GM18858 (cell line): ENCODE measurements around the gene ABCA1.

Experiments used
- ATAC-seq: cut with Tn5 transposase; IDR thresholded peaks from one replicate; pipeline ENCODE4 v1.9.1; 2021; ENCODE audit not compliant: unreplicated experiment

Gene ABCA1

GRCh38 chr9:104850786-104851545 is 77.0 kb downstream of the ABCA1 start:
- no peak for ATAC-seq

GRCh38 chr9:104849023-104849422 is 78.9 kb downstream of the ABCA1 start:
- no peak for ATAC-seq

- ATAC-seq: no peak
These were observed 83.2 kb downstream of the ABCA1 start for GRCh38 chr9:104844710-104845109.

- no peak for ATAC-seq
These were observed 84.2 kb downstream of the ABCA1 start for GRCh38 chr9:104843644-104844240.

DNA sequence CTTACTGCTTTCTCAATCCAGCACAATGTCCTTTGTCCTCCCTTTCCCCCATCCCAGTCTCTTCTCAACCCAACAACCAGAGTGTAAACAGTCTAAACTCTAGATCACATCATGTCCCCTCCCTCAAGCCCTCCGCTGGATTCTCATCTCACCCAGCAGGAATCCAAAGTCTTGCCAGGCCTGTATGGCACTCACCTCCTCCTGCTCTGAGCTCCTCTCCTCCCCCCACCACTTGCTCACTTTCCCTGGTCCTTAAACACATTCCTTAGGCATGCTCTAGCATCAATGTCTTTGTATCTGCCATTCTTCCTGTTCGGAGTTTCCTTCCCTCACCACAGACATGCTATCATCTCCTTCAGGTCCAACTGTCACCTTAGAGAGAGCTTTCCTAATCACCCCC is 85.3 kb downstream of the ABCA1 start:
- no peak for ATAC-seq

DNA sequence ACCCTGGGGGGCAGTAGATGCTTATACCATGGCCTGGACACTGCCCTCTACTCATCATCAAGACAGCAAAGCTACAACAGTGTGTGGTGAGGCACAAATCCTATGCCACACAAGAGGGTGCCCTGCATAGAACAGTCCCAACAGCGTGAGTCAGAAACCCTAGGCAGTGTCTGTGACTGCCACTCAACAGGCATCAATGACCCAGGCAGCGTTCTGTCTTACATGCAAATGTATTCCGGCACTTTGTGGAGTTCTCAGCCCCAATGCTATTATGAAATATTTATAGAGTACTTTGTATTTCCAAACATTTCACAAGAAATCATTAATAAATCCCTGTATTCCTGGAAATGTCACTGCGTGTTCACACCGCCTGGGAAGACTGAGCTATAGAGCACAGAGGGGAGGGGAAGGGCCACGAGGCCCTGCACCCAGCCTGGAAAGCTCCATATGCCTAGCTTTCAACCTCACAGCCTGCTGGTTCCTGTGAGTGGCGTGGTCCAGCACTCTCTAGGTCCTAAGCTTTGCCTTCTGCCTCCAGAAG is 86.3 kb downstream of the ABCA1 start:
- no peak for ATAC-seq

GRCh38 chr9:104838958-104839357 is 89.0 kb downstream of the ABCA1 start:
- no peak for ATAC-seq

DNA sequence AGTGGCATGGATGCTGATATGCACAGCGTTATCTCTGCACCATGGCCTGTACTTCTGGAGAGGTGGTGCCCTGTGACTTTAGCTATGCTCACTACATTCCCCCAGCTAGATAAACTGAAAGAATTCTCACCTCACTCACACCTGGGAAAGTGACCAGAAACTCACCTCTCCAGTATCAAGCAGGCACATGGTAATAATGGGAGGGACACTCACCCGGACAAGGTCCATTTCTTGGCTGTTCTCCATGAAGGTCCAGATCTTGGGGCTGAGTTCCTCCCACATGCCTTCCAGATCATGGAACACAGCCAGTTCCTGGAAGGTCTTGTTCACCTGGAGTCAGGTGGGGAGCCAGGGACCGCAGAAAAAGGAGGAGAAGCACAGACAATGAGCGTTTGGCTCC is 91.2 kb downstream of the ABCA1 start:
- ATAC-seq: no peak

DNA sequence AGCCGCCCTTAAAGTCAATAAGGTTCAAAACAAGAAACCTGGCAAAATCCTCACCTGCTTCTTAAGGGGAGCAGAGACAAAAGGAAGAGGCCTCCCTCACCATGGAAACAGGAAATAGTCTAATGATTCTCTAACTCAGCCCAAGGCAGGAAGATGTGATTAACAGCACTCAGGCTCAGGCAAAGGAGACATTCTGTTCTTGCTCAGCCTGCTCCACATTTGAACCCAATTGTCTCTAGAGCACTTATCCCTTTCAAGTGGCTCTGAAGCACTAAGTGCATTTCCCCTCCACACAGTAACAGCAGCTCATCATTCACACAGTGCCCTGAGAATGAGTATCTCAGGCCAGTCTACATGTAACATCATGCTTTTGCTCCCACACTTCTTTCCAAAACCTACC is 91.7 kb downstream of the ABCA1 start:
- no peak for ATAC-seq

GRCh38 chr9:104835161-104835560 is 92.8 kb downstream of the ABCA1 start:
- ATAC-seq: no peak

DNA sequence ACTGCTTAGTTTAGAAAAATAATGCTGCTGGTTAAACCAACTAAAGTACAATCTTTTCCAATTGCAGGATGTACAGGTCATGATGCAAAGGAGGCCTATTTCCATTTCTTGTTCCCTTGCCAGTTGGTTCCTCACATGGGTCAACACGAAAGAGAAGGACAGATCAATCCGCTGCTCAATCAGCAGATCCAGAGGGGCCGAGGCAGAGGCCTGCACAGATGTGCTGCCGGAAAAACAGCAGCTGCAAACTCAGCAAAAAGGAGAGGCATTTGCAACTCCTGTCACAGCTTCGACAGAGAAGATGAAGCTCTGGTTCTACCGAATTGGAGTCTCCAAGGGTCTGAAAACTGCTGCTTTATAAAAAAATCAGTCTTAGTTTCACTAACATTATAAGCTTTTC is 94.3 kb downstream of the ABCA1 start:
- ATAC-seq: no peak

- ATAC-seq: no peak
These were observed 96.3 kb downstream of the ABCA1 start for GRCh38 chr9:104831681-104832080.

- ATAC-seq: no peak
These were observed 101.0 kb downstream of the ABCA1 start for GRCh38 chr9:104826911-104827310.

DNA sequence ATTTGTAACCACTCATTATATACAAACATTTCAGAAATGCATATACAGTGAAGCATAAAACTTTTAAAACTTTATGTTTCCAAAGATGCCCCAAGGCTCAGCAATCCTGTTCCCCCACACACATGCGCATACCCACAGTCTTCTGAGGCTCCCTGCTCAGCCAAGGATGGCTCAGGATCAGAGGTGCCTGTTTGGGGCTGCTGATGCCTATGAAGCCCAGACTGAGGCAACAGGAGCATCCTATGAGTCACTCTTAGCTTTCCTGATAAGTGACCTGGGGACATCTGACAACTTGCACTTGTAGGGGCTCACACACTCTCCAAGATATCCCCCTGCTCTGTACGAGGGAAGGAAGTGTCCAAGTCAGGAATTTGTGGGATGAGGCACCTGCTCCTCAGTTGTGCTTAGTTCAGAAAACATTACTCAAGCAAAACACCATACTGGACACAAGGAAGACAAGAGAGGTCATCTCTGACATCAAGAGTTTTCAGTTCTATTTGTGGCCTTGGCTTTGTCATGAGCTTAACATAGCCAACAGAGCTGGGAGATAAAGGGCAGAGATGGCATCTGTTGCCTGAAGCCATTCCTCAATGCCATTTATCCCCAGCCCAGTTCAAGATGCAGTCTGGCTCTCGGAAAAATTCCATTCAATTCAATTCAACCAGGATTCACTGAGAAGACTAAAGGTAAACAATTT is 101.7 kb downstream of the ABCA1 start:
- ATAC-seq: no peak

DNA sequence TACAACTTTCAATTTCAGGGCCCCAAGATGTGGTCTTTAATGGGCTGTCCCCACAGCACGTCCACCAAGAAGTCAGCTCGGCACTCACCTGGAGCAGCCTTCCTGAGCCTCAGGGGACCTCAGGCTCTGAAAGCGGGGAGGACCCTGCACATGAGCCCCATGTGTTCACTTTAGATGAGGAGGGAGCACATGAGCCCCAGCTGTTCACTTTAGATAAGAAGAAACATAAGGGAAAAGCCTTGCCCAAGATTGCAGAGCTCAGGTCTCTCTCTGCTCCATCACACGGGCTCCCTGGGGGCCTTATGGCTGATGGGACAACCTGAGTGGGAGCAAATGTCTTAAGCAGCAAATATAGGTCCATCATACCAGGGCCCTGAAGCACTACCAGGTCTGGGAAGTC is 107.6 kb downstream of the ABCA1 start:
- ATAC-seq: no peak

DNA sequence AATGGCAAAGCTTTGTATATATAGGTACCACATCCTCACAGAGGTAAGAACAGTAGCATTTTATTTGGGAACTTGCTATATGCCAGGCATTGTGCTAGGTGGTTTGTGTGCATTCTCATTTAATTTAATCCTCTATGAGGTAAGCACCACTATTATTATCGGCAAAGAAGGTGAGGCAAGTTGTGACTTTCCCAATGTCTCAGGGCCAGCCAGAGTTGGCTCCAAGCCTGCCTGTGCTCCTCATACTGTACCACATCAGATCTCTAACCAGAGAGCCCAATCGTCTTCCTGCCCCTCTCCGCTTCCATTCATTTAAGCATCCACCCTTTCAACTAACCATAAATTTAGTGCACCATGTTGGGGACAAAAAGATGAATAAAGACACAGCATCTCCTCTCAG is 108.9 kb downstream of the ABCA1 start:
- no peak for ATAC-seq

- no peak for ATAC-seq
These were observed 110.5 kb downstream of the ABCA1 start for GRCh38 chr9:104817437-104817836.

DNA sequence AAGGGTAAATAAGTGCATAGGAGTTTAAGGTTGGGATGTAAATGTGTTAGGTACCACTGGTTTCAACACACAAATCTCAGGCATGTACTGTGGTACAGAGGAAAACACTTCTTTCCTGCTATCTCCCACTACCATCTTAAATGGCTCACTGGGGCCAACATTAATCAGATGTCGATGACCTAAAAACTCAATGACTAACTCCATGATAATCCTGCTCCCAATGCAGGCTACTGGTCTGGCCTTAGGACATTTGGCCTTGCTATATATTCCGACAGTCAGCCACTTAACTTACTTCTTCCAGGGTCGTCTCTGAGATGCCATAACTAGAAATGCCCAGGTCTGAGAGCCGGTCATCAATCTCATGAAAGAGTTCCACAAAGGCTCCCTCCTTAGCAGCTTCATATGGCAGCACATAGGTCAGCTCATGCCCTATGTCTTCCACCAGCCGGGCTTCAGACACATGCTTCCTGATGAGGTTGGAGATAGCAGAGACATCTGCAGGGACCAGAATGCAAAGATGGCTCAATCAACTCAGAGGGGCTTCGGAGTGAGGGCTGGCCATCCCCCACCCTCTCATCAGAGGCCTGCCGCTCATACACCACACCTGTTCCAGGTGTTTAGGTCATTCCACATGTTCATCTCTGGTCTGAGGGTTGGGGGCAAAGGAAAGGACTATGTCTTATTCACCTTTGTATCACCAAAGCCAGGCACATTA is 111.9 kb downstream of the ABCA1 start:
- no peak for ATAC-seq

- ATAC-seq: no peak
These were observed 117.3 kb downstream of the ABCA1 start for GRCh38 chr9:104810421-104811339.

- no peak for ATAC-seq
These were observed 119.8 kb downstream of the ABCA1 start for GRCh38 chr9:104808035-104808614.
